ENCODE results near the gene STON1. TPM values are rescaled to one million over a fixed set of nuclear protein-coding genes. Genes with fewer than 3 reads are reported as not detected.
"Not testable (repeated sequence)": the region's sequence is repeated elsewhere in the genome, so short reads cannot be mapped to it uniquely, and the experiment has no call there.

The STON1 gene
- total and polyA plus RNA-seq, 12 donors, result 2.2 to 8.9 (median 4.4) TPM

DNA sequence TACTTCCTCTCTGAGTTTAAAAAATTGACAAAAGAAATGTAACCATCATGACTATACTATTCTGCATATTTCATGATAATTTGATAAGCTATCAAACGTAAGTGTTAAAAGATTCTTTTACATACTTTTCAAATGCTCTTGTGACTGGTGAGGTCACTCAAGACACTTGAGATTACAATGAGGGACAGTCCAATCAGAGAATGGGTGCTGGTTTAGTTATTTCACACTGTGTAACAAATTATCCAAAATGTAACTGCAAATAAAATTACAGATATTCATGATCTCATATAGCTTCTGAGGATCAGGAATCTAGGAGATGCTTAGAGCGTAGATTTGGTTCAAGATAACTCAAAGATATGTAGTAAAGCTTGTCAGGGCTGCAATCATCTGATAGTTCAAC lies 83.3 kb downstream of the STON1 start:
- TF ChIP-seq, protein P1, sequence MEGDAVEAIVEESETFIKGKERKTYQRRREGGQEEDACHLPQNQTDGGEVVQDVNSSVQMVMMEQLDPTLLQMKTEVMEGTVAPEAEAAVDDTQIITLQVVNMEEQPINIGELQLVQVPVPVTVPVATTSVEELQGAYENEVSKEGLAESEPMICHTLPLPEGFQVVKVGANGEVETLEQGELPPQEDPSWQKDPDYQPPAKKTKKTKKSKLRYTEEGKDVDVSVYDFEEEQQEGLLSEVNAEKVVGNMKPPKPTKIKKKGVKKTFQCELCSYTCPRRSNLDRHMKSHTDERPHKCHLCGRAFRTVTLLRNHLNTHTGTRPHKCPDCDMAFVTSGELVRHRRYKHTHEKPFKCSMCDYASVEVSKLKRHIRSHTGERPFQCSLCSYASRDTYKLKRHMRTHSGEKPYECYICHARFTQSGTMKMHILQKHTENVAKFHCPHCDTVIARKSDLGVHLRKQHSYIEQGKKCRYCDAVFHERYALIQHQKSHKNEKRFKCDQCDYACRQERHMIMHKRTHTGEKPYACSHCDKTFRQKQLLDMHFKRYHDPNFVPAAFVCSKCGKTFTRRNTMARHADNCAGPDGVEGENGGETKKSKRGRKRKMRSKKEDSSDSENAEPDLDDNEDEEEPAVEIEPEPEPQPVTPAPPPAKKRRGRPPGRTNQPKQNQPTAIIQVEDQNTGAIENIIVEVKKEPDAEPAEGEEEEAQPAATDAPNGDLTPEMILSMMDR (IDR thresholded peaks at IDR 0.05), result no peak
- WGBS, 2 donors, result 79 to 83% methylated on average over 2 of the region's 2 CpGs
- no peaks in the 10 kb centered on the region for H3K27me3 ChIP-seq
- intact Hi-C loops (cut with DNase I), result no loop called here
- no peaks in the 10 kb centered on the region for H3K4me1 ChIP-seq
- ATAC-seq (no peak), DNase-seq (no peak)
- peaks cover 0 to 9% (median 0%) of the 10 kb centered on the region in 11 donors for H3K9me3 ChIP-seq
- no peak overlapping the region for H3K4me3 ChIP-seq
- H3K27ac ChIP-seq, result no peak overlapping the region
- no peaks in the 10 kb centered on the region for H3K36me3 ChIP-seq

DNA sequence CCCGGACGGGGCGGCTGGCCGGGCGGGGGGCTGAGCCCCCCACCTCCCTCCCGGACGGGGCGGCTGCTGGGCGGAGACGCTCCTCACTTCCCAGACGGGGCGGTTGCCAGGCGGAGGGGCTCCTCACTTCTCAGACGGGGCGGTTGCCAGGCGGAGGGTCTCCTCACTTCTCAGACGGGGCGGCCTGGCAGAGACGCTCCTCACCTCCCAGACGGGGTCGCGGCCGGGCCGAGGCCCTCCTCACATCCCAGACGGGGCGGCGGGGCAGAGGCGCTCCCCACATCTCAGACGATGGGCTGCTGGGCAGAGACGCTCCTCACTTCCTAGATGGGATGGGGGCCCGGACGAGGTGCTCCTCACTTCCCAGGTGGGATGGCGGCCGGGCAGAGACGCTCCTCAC lies 84.6 kb downstream of the STON1 start:
- H3K27me3 ChIP-seq; DNase-seq; H3K27ac ChIP-seq; H3K9me3 ChIP-seq; intact Hi-C loops (cut with DNase I); ATAC-seq; H3K4me3 ChIP-seq; H3K36me3 ChIP-seq; H3K4me1 ChIP-seq: not testable (repeated sequence)
- WGBS, 2 donors, result 95 to 97% methylated on average over 28 to 34 of the region's 35 CpGs

DNA sequence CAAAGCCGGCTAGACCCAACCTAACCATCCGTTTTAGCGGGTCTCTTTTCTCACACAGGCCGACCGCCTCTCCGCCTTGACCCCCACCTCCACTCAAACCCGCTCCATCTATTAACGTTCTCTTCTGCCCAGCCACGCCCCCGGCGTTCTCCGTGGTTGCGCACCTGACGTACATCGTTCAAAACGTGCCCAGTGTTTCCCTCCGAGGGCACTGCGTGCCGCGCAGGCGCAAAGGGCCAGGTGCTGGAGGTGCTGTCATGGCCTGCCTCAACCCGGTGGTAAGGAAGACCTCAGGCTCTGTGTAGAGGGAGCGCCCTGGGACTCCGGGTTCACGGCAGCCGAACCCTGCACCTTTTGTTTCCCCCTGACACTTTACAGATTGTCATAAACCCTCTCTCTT lies 87.7 kb downstream of the STON1 start, which contains the start of gene GTF2A1L:
Gene GTF2A1L (plus strand): TSS at position 239 of the 400 bp plus-strand sequence. CDS start 19 bp downstream, at position 258.
- peaks cover 0 to 9% (median 0%) of the 10 kb centered on the region in 11 donors for H3K9me3 ChIP-seq
- no peaks in the 10 kb centered on the region for H3K4me1 ChIP-seq
- no peak within 1 kb of the TSS for H3K27ac ChIP-seq
- DNase-seq (no peak), ATAC-seq (no peak)
- H3K36me3 ChIP-seq, result peaks cover 0 to 3% (median 0%) of the 10 kb centered on the region in 9 donors
- TF ChIP-seq, protein P1 (IDR thresholded peaks at IDR 0.05), result no peak
- H3K27me3 ChIP-seq, result no peaks in the 10 kb centered on the region
- intact Hi-C loops (cut with DNase I), result no loop called here
- no peak within 1 kb of the TSS for H3K4me3 ChIP-seq
- WGBS, 2 donors, result 71 to 78% methylated on average over 26 of the region's 26 CpGs

DNA sequence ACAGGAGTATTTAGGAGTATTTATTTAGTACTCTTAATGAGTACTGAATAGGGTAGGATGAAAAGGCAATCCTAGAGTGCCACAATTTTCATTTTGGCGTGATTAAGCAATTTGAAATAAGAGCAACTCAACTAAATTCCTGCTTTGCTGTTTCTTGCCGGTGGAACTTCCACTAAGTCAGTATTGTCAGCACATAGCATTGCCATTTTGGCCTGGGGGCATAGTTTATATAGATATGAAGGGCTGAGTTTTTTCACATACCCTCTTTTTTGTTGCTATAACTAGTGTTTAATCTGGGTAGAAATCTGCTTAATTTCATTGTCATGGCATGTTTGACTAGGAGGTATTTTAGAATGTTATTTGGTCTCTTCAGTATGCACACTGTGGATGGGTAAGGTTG lies 89.6 kb downstream of the STON1 start:
- WGBS, 2 donors, result 88 to 90% methylated on average over 2 of the region's 2 CpGs
- intact Hi-C loops (cut with DNase I), result no loop called here
- no peak for ATAC-seq

DNA sequence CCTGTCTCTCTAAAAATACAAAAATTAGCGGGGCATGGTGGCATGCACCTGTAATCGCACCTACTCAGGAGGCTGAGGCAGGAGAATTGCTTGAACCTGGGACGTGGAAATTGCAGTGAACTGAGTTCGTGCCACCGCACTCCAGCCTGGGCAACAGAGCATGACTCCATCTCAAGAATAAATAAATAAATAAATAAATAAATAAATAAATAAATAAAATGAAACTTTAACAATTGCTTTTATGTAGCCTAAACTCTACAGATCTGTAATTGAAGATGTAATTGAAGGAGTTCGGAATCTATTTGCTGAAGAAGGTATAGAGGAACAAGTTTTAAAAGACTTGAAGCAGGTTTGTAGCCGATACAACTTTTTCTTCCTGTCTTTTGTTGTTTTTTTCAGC lies 90.7 kb downstream of the STON1 start:
- WGBS, 2 donors, result 95% methylated on average over 7 of the region's 7 CpGs
- H3K4me1 ChIP-seq, result no peaks in the 10 kb centered on the region
- no peak for DNase-seq
- no peaks in the 10 kb centered on the region for H3K27me3 ChIP-seq
- intact Hi-C loops (cut with DNase I), result no loop called here
- no peak overlapping the region for H3K4me3 ChIP-seq
- H3K9me3 ChIP-seq, result peaks cover 0 to 10% (median 0%) of the 10 kb centered on the region in 11 donors
- H3K36me3 ChIP-seq, result peaks cover 0 to 3% (median 0%) of the 10 kb centered on the region in 9 donors
- TF ChIP-seq, protein P1 (IDR thresholded peaks at IDR 0.05), result no peak
- no peak for ATAC-seq
- no peak overlapping the region for H3K27ac ChIP-seq

More for the DNA sequence above, 89.6 kb downstream of the STON1 start:
- TF ChIP-seq, protein P1 (IDR thresholded peaks at IDR 0.05), result no peak
- no peaks in the 10 kb centered on the region for H3K4me1 ChIP-seq
- no peaks in the 10 kb centered on the region for H3K27me3 ChIP-seq
- no peak for DNase-seq
- H3K9me3 ChIP-seq, result peaks cover 0 to 3% (median 0%) of the 10 kb centered on the region in 11 donors
- no peak overlapping the region for H3K27ac ChIP-seq
- H3K4me3 ChIP-seq, result no peak overlapping the region
- peaks cover 0 to 3% (median 0%) of the 10 kb centered on the region in 9 donors for H3K36me3 ChIP-seq

DNA sequence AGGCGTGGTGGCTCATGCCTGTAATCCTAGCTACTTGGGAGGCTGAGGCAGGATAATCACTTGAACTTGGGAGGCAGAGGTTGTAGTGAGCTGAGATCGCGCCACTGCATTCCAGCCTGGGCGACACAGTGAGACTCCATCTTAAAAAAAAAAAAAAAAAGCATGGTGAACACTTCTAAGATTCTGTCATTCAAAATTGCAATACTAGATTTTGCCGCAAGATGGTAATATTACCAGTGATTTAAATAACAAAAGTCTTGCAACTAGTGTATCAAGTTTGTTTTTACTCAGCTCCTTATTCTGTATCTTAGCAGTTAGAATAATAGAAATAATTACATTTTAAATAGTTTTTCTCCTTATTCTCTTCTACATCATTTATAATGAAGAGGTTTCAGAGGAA lies 92.7 kb downstream of the STON1 start:
- H3K27ac ChIP-seq; H3K4me3 ChIP-seq; ATAC-seq; H3K27me3 ChIP-seq; H3K36me3 ChIP-seq; intact Hi-C loops (cut with DNase I); H3K4me1 ChIP-seq; DNase-seq: not testable (repeated sequence)
- 90 to 93% methylated on average over 5 of the region's 5 CpGs for WGBS, 2 donors
- peaks cover 0 to 25% (median 0%) of the 10 kb centered on the region in 11 donors for H3K9me3 ChIP-seq

All from heart right ventricle (tissue), 16 donors.